Measurements from ENCODE around the gene MIPEP. TPM values are rescaled to one million over a fixed set of nuclear protein-coding genes. Genes with fewer than 3 reads are reported as not detected.

The MIPEP gene
- total and polyA plus RNA-seq, 10 of the 15 experiments (the other 5 are each of a cell fraction or from before 2014, with no cell fraction given), result 15.6 to 56.2 (median 29.8) TPM

- POLR2A ChIA-PET, result interaction anchor here (1.1 kb wide), 1 partner anchor 10 kb away, joined by 4 read pairs; no protein-coding TSS in a partner anchor
Measured at GRCh38 chr13:23848646-23849141, 40.5 kb downstream of the MIPEP start.

More at GRCh38 chr13:23848646-23849141, 40.5 kb downstream of the MIPEP start:
- no peaks in the 10 kb centered on the region for H3K27me3 ChIP-seq (replicated peaks in 1 of 2; ENCODE audit: control insufficient read depth in 2 of 2, insufficient read depth in 2 of 2, low read length in 1 of 2)
- 58% methylated on average over 8 of the region's 8 CpGs for WGBS (ENCODE audit: insufficient coverage, insufficient replicate concordance, low lambda C conversion rate, missing lambda C conversion rate)
- H3K9me3 ChIP-seq (replicated peaks; ENCODE audit: control insufficient read depth, insufficient read depth, low read length), result no peaks in the 10 kb centered on the region
- peak overlapping the region; percentile 59 for H3K4me2 ChIP-seq (ENCODE audit: control insufficient read depth, insufficient read depth)
- TF ChIP-seq EGR1 (IDR thresholded peaks at IDR 0.05; ENCODE audit: borderline replicate concordance in 1 of 2, low read depth in 2 of 2, low read length in 2 of 2), result no peak
- TF ChIP-seq USF1 (IDR thresholded peaks at IDR 0.05; ENCODE audit: borderline replicate concordance, extremely low read length, insufficient read depth, low read depth, low read length), result peak; percentile 32
- TF ChIP-seq FOXK2 (IDR thresholded peaks at IDR 0.05), result no peak
- peak; percentile 56; the same call in 1 of the 2 replicates for TF ChIP-seq CREM (IDR thresholded peaks at IDR 0.05; ENCODE audit: low read depth)
- TF ChIP-seq KLF5 (IDR thresholded peaks at IDR 0.05; ENCODE audit: partially characterized antibody), result no peak
- TF ChIP-seq RELA (IDR thresholded peaks at IDR 0.05; ENCODE audit: borderline replicate concordance, partially characterized antibody), result no peak
- TF ChIP-seq POLR2AphosphoS5 (IDR thresholded peaks at IDR 0.05; ENCODE audit: low read length), result 0 out of 2 replicates have a peak, but pooled peaks have one; percentile 44
- TF ChIP-seq EED (IDR thresholded peaks at IDR 0.05; ENCODE audit: low read depth), result peak; percentile 75
- TF ChIP-seq SMARCA5 (IDR thresholded peaks at IDR 0.05), result no peak
- no peak for TF ChIP-seq SREBF2 (IDR thresholded peaks at IDR 0.05; ENCODE audit: low read length)
- TF ChIP-seq CEBPB (IDR thresholded peaks at IDR 0.05; ENCODE audit: borderline replicate concordance in 1 of 2, low read depth in 2 of 2, low read length in 2 of 2), result no peak
- no peak for TF ChIP-seq ZSCAN29 (IDR thresholded peaks at IDR 0.05)
- 0 out of 2 replicates have a peak, but pooled peaks have one; percentile 5 for TF ChIP-seq RUNX3 (IDR thresholded peaks at IDR 0.05; ENCODE audit: low read length)
- no peaks in the 10 kb centered on the region for H4K20me1 ChIP-seq (ENCODE audit: control insufficient read depth, insufficient read depth)
- H3K36me3 ChIP-seq (ENCODE audit: control insufficient read depth in 2 of 2, insufficient read depth in 2 of 2, low read length in 1 of 2), result no peaks in the 10 kb centered on the region
- in situ Hi-C loops (cut with MboI), result no loop called here
- intact Hi-C loops (cut with micrococcal nuclease; ENCODE audit: unreplicated experiment), result loop anchor here (5.0 kb wide), 1 partner anchor 36 kb away; no protein-coding TSS in a partner anchor
- H3K4me3 ChIP-seq, result no peak overlapping the region
- H3K27ac ChIP-seq (ENCODE audit: control insufficient read depth, insufficient read depth), result peak overlapping the region; percentile 82
- SMC1A ChIA-PET (ENCODE audit: uncharacterized antibody, unreplicated experiment), result interaction anchor here (0.7 to 3.3 kb wide), 11 partner anchors 16 to 131 kb away, joined by 3 to 19 read pairs (median 4); no protein-coding TSS in a partner anchor
- peak overlapping the region; percentile 56 for H3K9ac ChIP-seq (ENCODE audit: control insufficient read depth, insufficient read depth, low read length)
- CTCF ChIA-PET, result interaction anchor here (0.8 to 2.4 kb wide), 6 partner anchors 18 to 71 kb away, joined by 3 to 17 read pairs (median 4); partner anchors contain the start of gene MIPEP
- H2AFZ ChIP-seq (ENCODE audit: control insufficient read depth, low read depth, low read length), result peak overlapping the region; percentile 40
- FAIRE-seq, result no peak
- DNase-seq (ENCODE audit: low read depth, low spot score), result no peak
- peak; percentile 13 for ATAC-seq
- RAD21 ChIA-PET (ENCODE audit: unreplicated experiment), result interaction anchor here (1.1 to 1.4 kb wide), 3 partner anchors 17 to 42 kb away, joined by 3 to 5 read pairs (median 4); no protein-coding TSS in a partner anchor
- H3K79me2 ChIP-seq (ENCODE audit: control insufficient read depth, insufficient read depth, low read length), result no peaks in the 10 kb centered on the region
- no TSS peak for BruUV-seq (replicated peaks)
- peaks cover 60% of the 10 kb centered on the region for H3K4me1 ChIP-seq (ENCODE audit: control insufficient read depth, insufficient read depth, low read length)

Data from GM12878 (cell line).